Measurements from ENCODE around the gene MSRB3. TPM values are rescaled to one million over a fixed set of nuclear protein-coding genes. Genes with fewer than 3 reads are reported as not detected.

The MSRB3 gene
- total and polyA plus RNA-seq, 7 donors = 6.2 to 232 (median 159) TPM

GRCh38 chr12:65329721-65330120 is 51.2 kb downstream of the MSRB3 start:
- peaks cover 0 to 34% (median 2%) of the 10 kb centered on the region in 4 donors for H3K36me3 ChIP-seq
- no peaks in the 10 kb centered on the region for H3K27me3 ChIP-seq
- no peak overlapping the region for H3K27ac ChIP-seq
- 56 to 74% methylated on average over 3 of the region's 3 CpGs for WGBS, 2 donors
- DNase-seq = no peak
- no peaks in the 10 kb centered on the region for H3K9me3 ChIP-seq
- H3K4me3 ChIP-seq = no peak overlapping the region
- intact Hi-C loops (cut with DNase I) = no loop called here
- TF ChIP-seq POLR2AphosphoS5 (IDR thresholded peaks at IDR 0.05) (no peak), POLR2A (IDR thresholded peaks at IDR 0.05) (no peak), CTCF (IDR thresholded peaks at IDR 0.05) (no peak), EP300 (IDR thresholded peaks at IDR 0.05) (no peak)
- H3K4me1 ChIP-seq = peaks cover 0 to 37% (median 28%) of the 10 kb centered on the region in 4 donors

GRCh38 chr12:65330331-65330730 is 51.8 kb downstream of the MSRB3 start:
- Histone ChIP-seq H3K36me3 (peaks cover 0 to 34% (median 2%) of the 10 kb centered on the region in 4 donors), H3K27ac (no peak overlapping the region), H3K27me3 (no peaks in the 10 kb centered on the region), H3K9me3 (no peaks in the 10 kb centered on the region), H3K4me3 (no peak overlapping the region), H3K4me1 (peaks cover 0 to 43% (median 34%) of the 10 kb centered on the region in 4 donors)
- TF ChIP-seq POLR2A (IDR thresholded peaks at IDR 0.05) = no peak
- TF ChIP-seq CTCF (IDR thresholded peaks at IDR 0.05) = no peak
- TF ChIP-seq EP300 (IDR thresholded peaks at IDR 0.05) = no peak
- no peak for TF ChIP-seq POLR2AphosphoS5 (IDR thresholded peaks at IDR 0.05)
- DNase-seq = no peak
- intact Hi-C loops (cut with DNase I) = no loop called here
- WGBS, 2 donors = 55 to 59% methylated on average over 3 of the region's 3 CpGs

GRCh38 chr12:65331456-65331855 is 53.0 kb downstream of the MSRB3 start:
- Histone ChIP-seq H3K36me3 (peaks cover 0 to 39% (median 2%) of the 10 kb centered on the region in 4 donors), H3K4me3 (no peak overlapping the region), H3K27me3 (no peaks in the 10 kb centered on the region), H3K9me3 (no peaks in the 10 kb centered on the region), H3K27ac (no peak overlapping the region), H3K4me1 (peaks cover 0 to 48% (median 35%) of the 10 kb centered on the region in 4 donors)
- WGBS, 2 donors = 94 to 96% methylated on average over 8 of the region's 8 CpGs
- DNase-seq = no peak
- intact Hi-C loops (cut with DNase I) = no loop called here
- TF ChIP-seq POLR2A (IDR thresholded peaks at IDR 0.05) (no peak), CTCF (IDR thresholded peaks at IDR 0.05) (no peak), EP300 (IDR thresholded peaks at IDR 0.05) (no peak)

- peaks cover 0 to 26% (median 16%) of the 10 kb centered on the region in 4 donors for H3K4me1 ChIP-seq
- 88 to 92% methylated on average over 5 of the region's 5 CpGs for WGBS, 2 donors
- no peak overlapping the region for H3K4me3 ChIP-seq
- TF ChIP-seq POLR2A (IDR thresholded peaks at IDR 0.05) (no peak), EP300 (IDR thresholded peaks at IDR 0.05) (no peak), CTCF (IDR thresholded peaks at IDR 0.05) (no peak), POLR2AphosphoS5 (IDR thresholded peaks at IDR 0.05) (no peak)
- no peaks in the 10 kb centered on the region for H3K27me3 ChIP-seq
- H3K36me3 ChIP-seq = peaks cover 0 to 49% (median 2%) of the 10 kb centered on the region in 4 donors
- no peak overlapping the region for H3K27ac ChIP-seq
- no peak for DNase-seq
- intact Hi-C loops (cut with DNase I) = no loop called here
- no peaks in the 10 kb centered on the region for H3K9me3 ChIP-seq
Observed at GRCh38 chr12:65333649-65334048, 55.2 kb downstream of the MSRB3 start.

- peaks cover 0 to 42% (median 2%) of the 10 kb centered on the region in 4 donors for H3K36me3 ChIP-seq
- no peaks in the 10 kb centered on the region for H3K27me3 ChIP-seq
- intact Hi-C loops (cut with DNase I) = no loop called here
- TF ChIP-seq POLR2A (IDR thresholded peaks at IDR 0.05) = no peak
- H3K4me3 ChIP-seq = no peak overlapping the region
- peaks cover 0 to 25% (median 16%) of the 10 kb centered on the region in 4 donors for H3K4me1 ChIP-seq
- H3K9me3 ChIP-seq = no peaks in the 10 kb centered on the region
- H3K27ac ChIP-seq = peak overlapping the region; percentile 29 to 58 (median 49)
- DNase-seq = no peak
Observed at GRCh38 chr12:65334521-65334920, 56.0 kb downstream of the MSRB3 start.
